ENCODE results near the gene LYRM4.

DNA sequence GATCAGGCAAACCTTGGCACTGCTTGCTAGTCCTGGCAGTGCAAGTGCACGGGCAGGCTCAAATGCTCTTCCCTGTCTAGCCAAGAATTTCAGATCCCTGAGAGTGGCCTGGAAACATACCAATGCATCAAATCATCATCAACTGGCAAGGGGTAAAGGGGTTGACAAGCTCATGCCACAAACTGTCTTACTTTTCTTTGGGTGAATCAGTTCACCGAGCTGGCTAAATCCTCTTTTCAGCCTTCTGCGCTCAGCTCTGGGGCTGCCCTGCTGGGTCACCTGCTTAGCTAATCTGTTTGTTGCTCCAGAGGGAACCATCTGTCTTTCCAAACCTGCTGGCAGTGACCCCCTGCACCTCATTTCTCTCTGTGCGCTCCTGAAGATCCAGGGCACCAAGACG lies 59.5 kb downstream of the LYRM4 start:
- TF ChIP-seq GATA3 (IDR thresholded peaks at IDR 0.05; ENCODE audit: low read depth, low read length) (no peak), GATA2 (IDR thresholded peaks at IDR 0.05; ENCODE audit: low read depth, low read length) (no peak)

All from SH-SY5Y (cell line).